HepG2 (cell line): ENCODE measurements around the gene NKAIN2.

ENCODE experiments used
- EZH2 ChIP-seq: conservative IDR thresholded peaks from 2 replicates; pipeline ENCODE4 v1.6.1; 2012; ENCODE audit warnings: mild to moderate bottlenecking, low read depth, low read length, moderate library complexity
- FOXJ3 ChIP-seq: sonication (generic); formaldehyde crosslinking; IDR thresholded peaks from 2 replicates; pipeline ENCODE4 v1.4.0; 2020; ENCODE audit warnings: missing genetic modification reagents, mild to moderate bottlenecking, borderline replicate concordance
- HCFC1 ChIP-seq: fragments of 150-350 bp; IDR thresholded peaks from 2 replicates; pipeline ENCODE4 v1.6.1; 2014; ENCODE audit warnings: low read depth, low read length
- POLR2AphosphoS5 ChIP-seq: IDR thresholded peaks from 2 replicates; pipeline ENCODE4 v1.6.1; 2012; ENCODE audit warnings: low read depth, low read length
- SIN3A ChIP-seq: IDR thresholded peaks from 2 replicates; pipeline ENCODE4 v1.6.1; 2011; ENCODE audit warnings: low read depth, mild to moderate bottlenecking, control low read depth, low read length, borderline replicate concordance
- TAF1 ChIP-seq: sonication (generic); formaldehyde crosslinking; IDR thresholded peaks from 2 replicates; pipeline ENCODE4 v1.4.0; 2020; ENCODE audit warnings: missing genetic modification reagents
- ZBTB21 ChIP-seq: sonication (generic); formaldehyde crosslinking; IDR thresholded peaks from 2 replicates; pipeline ENCODE4 v1.4.0; 2020; ENCODE audit warnings: missing genetic modification reagents
- TF ChIP-seq, protein P1 (sequence below): sonication (generic); formaldehyde crosslinking; IDR thresholded peaks from 2 replicates; pipeline ENCODE4 v1.5.0; 2020; ENCODE audit warnings: mild to moderate bottlenecking, missing genetic modification reagents, moderate library complexity
- TF ChIP-seq, protein P2 (sequence below): sonication (generic); formaldehyde crosslinking; IDR thresholded peaks from 2 replicates; pipeline ENCODE4 v1.4.0; 2020; ENCODE audit warnings: missing genetic modification reagents
- TF ChIP-seq, protein P3 (sequence below): sonication (generic); formaldehyde crosslinking; IDR thresholded peaks from 2 replicates; pipeline ENCODE4 v1.8.1; 2023; ENCODE audit warnings: mild to moderate bottlenecking, missing genetic modification reagents

DNA sequence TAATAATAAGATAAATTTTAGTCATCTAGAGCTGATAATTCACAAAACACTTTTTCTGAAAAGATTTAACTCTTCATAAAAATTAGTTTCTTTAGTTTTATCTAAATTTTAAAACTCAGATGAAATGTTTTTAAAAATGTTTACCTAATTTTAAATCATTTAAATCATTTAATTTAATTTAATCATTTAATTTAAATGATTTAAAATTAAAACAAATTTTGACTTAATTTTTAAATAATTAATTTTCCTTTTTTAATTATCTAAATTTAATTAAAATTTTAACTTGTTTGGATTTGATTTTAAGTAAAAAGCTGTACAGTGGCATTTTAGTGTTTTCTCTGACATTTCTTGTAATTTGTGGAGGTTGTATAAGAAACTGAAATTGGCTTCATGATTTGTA lies 1026.8 kb downstream of the NKAIN2 start:
- TF ChIP-seq, protein P1, sequence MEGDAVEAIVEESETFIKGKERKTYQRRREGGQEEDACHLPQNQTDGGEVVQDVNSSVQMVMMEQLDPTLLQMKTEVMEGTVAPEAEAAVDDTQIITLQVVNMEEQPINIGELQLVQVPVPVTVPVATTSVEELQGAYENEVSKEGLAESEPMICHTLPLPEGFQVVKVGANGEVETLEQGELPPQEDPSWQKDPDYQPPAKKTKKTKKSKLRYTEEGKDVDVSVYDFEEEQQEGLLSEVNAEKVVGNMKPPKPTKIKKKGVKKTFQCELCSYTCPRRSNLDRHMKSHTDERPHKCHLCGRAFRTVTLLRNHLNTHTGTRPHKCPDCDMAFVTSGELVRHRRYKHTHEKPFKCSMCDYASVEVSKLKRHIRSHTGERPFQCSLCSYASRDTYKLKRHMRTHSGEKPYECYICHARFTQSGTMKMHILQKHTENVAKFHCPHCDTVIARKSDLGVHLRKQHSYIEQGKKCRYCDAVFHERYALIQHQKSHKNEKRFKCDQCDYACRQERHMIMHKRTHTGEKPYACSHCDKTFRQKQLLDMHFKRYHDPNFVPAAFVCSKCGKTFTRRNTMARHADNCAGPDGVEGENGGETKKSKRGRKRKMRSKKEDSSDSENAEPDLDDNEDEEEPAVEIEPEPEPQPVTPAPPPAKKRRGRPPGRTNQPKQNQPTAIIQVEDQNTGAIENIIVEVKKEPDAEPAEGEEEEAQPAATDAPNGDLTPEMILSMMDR (CRISPR knock-in tag): no peak
- TF ChIP-seq SIN3A: no peak
- no peak for TF ChIP-seq HCFC1
- no peak for TF ChIP-seq POLR2AphosphoS5
- TF ChIP-seq TAF1: no peak
- TF ChIP-seq, protein P2, sequence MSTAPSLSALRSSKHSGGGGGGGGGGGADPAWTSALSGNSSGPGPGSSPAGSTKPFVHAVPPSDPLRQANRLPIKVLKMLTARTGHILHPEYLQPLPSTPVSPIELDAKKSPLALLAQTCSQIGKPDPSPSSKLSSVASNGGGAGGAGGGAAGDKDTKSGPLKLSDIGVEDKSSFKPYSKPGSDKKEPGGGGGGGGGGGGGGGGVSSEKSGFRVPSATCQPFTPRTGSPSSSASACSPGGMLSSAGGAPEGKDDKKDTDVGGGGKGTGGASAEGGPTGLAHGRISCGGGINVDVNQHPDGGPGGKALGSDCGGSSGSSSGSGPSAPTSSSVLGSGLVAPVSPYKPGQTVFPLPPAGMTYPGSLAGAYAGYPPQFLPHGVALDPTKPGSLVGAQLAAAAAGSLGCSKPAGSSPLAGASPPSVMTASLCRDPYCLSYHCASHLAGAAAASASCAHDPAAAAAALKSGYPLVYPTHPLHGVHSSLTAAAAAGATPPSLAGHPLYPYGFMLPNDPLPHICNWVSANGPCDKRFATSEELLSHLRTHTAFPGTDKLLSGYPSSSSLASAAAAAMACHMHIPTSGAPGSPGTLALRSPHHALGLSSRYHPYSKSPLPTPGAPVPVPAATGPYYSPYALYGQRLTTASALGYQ (CRISPR knock-in tag): no peak
- TF ChIP-seq, protein P3, sequence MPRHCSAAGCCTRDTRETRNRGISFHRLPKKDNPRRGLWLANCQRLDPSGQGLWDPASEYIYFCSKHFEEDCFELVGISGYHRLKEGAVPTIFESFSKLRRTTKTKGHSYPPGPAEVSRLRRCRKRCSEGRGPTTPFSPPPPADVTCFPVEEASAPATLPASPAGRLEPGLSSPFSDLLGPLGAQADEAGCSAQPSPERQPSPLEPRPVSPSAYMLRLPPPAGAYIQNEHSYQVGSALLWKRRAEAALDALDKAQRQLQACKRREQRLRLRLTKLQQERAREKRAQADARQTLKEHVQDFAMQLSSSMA (CRISPR knock-in tag): no peak
- no peak for TF ChIP-seq FOXJ3
- no peak for TF ChIP-seq EZH2
- no peak for TF ChIP-seq ZBTB21 (CRISPR knock-in tag)
